Bronchial epithelial cell (primary cell): ENCODE measurements around the gene SAMD5. TPM values are rescaled to one million over a fixed set of nuclear protein-coding genes. Genes with fewer than 3 reads are reported as not detected.

Experiments
- DNase-seq: peaks from one replicate; pipeline ENCODE4 v3.0.0-alpha.2; 2010; ENCODE audit warnings: low read depth
- FAIRE-seq: peaks from 2 replicates; lab custom pipeline; 2011; peaks lifted over from hg19 to GRCh38; lab: Jason Lieb, UNC
- H3K27me3 ChIP-seq: 2 replicates; pipeline ENCODE4 v1.5.1; 2011; ENCODE audit warnings: low read length; ENCODE audit not compliant: control insufficient read depth, insufficient read depth
- H3K36me3 ChIP-seq: 2 replicates; pipeline ENCODE4 v1.5.1; 2011; ENCODE audit warnings: low read length; ENCODE audit not compliant: control insufficient read depth, insufficient read depth
- H3K4me3 ChIP-seq: 2 replicates; pipeline ENCODE4 v1.5.1; 2011; ENCODE audit warnings: mild to moderate bottlenecking, low read depth, low read length, control low read depth
- CTCF ChIP-seq: IDR thresholded peaks from 2 replicates; pipeline ENCODE4 v1.5.1; 2011; ENCODE audit warnings: mild to moderate bottlenecking, moderate library complexity, low read length, control low read depth, inconsistent platforms; ENCODE audit not compliant: insufficient read depth, severe bottlenecking
- total RNA-seq: library from RNA; depleted of rRNA; stranded (reverse); fragments of >200 nt; gene quantifications from 2 replicates; pipeline ENCODE4 v1.2.1, GENCODE V29; 2014

SAMD5 gene
- total RNA-seq, 1 donor from 2014 or later = 2.6 TPM

DNA sequence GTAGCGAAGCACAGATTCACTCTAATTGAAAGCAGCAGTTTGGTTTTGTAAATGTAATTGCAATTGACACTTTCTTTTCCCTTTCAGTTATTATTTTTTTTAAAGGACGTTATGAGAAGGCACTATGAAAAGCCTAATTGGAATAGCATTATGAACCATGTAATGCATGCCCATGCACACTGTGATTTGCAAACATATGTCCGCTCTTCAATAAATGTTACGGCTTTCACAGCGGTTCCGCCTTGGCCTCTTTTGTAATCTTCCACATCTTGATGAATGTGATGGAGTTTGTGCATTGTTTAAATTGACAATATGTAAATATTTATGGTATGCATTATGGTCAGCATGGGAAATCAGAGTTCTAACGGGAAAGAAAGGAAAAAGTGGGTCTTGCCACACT lies 61.3 kb downstream of the SAMD5 start:
- Histone ChIP-seq H3K36me3 (no peaks in the 10 kb centered on the region), H3K4me3 (no peak overlapping the region), H3K27me3 (no peaks in the 10 kb centered on the region)
- no peak for FAIRE-seq
- no peak for DNase-seq
- no peak for TF ChIP-seq CTCF

DNA sequence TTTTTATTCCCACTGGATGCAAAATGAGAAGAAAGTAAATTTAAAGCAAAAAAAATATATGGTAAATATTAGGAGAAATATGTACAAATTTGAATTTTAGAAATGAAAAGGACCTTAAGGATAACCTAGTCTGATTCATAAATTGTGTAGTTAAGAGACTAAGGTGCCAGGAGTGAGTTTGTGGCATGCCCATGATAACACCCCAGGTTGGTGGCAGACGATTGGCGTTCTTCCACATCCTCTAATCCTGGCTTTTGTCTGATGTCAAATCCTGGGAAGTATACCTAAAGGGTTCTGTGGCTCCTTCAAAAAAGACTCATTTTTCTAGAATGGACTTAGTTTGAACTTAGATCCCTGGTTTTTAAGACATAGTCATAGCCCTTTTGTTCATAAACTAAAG lies 62.2 kb downstream of the SAMD5 start:
- DNase-seq (no peak), FAIRE-seq (no peak)
- Histone ChIP-seq H3K4me3 (no peak overlapping the region), H3K36me3 (no peaks in the 10 kb centered on the region), H3K27me3 (no peaks in the 10 kb centered on the region)
- TF ChIP-seq CTCF = no peak

- Histone ChIP-seq H3K4me3 (no peak overlapping the region), H3K27me3 (no peaks in the 10 kb centered on the region), H3K36me3 (no peaks in the 10 kb centered on the region)
- DNase-seq (no peak), FAIRE-seq (no peak)
- TF ChIP-seq CTCF = no peak
These were observed 69.0 kb downstream of the SAMD5 start for GRCh38 chr6:147577488-147577887.

- TF ChIP-seq CTCF = no peak
- DNase-seq = peak; percentile 87
- no peak for FAIRE-seq
- no peaks in the 10 kb centered on the region for H3K27me3 ChIP-seq
- no peaks in the 10 kb centered on the region for H3K36me3 ChIP-seq
- no peak overlapping the region for H3K4me3 ChIP-seq
These were observed 69.7 kb downstream of the SAMD5 start for GRCh38 chr6:147578159-147578558.

DNA sequence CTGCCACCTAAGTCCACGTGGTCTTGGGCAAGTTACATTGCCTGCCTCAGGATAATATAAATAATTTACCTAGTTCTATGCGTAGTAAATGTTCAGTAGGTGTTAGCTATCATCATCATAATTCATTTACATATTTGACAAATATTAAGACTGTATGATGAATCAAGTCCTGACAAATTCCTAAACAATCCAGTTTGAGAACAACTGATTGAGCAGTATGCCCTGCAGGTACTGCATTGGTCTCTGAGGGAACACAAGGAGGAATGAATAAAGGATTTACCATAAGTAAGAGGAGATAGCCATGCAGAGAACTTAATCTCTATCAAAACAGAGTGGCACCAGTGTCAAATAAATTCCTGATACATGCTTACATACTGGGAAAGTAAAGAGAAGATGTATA lies 70.4 kb downstream of the SAMD5 start:
- Histone ChIP-seq H3K36me3 (no peaks in the 10 kb centered on the region), H3K4me3 (no peak overlapping the region), H3K27me3 (no peaks in the 10 kb centered on the region)
- peak; percentile 73 for DNase-seq
- FAIRE-seq = no peak
- no peak for TF ChIP-seq CTCF

- H3K27me3 ChIP-seq = no peaks in the 10 kb centered on the region
- H3K4me3 ChIP-seq = no peak overlapping the region
- FAIRE-seq (no peak), DNase-seq (no peak)
- H3K36me3 ChIP-seq = no peaks in the 10 kb centered on the region
- TF ChIP-seq CTCF = no peak
These were observed 71.2 kb downstream of the SAMD5 start for GRCh38 chr6:147579667-147580066.
